HCEC 1CT (cell line): ENCODE measurements around the gene PARP11.

Experiments
- DNase-seq: peaks from one replicate; pipeline ENCODE4 v3.0.0-alpha.2; 2017

PARP11 gene

GRCh38 chr12:3815094-3815766 lies 58.0 kb downstream of the PARP11 start:
- DNase-seq: no peak

GRCh38 chr12:3810540-3810939 lies 62.7 kb downstream of the PARP11 start:
- no peak for DNase-seq

GRCh38 chr12:3810016-3810370 lies 63.2 kb downstream of the PARP11 start:
- no peak for DNase-seq

GRCh38 chr12:3809357-3810015 lies 63.7 kb downstream of the PARP11 start:
- DNase-seq: no peak

- no peak for DNase-seq
Observed at GRCh38 chr12:3805077-3805476, 68.1 kb downstream of the PARP11 start.

GRCh38 chr12:3803865-3804472 lies 69.2 kb downstream of the PARP11 start:
- DNase-seq: peak; percentile 66

- DNase-seq: no peak
Observed at GRCh38 chr12:3802721-3803120, 70.5 kb downstream of the PARP11 start.

- DNase-seq: no peak
Observed at GRCh38 chr12:3797531-3798048, 75.6 kb downstream of the PARP11 start.

- DNase-seq: no peak
Observed at GRCh38 chr12:3795492-3796133, 77.6 kb downstream of the PARP11 start.

- DNase-seq: no peak
Observed at GRCh38 chr12:3795066-3795465, 78.1 kb downstream of the PARP11 start.

GRCh38 chr12:3792623-3793288 lies 80.4 kb downstream of the PARP11 start:
- no peak for DNase-seq

GRCh38 chr12:3791256-3791874 lies 81.8 kb downstream of the PARP11 start:
- no peak for DNase-seq

GRCh38 chr12:3790642-3791041 lies 82.6 kb downstream of the PARP11 start:
- no peak for DNase-seq

GRCh38 chr12:3789838-3790237 lies 83.4 kb downstream of the PARP11 start:
- DNase-seq: no peak

GRCh38 chr12:3777206-3777809 lies 95.9 kb downstream of the PARP11 start:
- peak; percentile 36 for DNase-seq

- no peak for DNase-seq
Observed at GRCh38 chr12:3775385-3776035, 97.7 kb downstream of the PARP11 start.

- DNase-seq: peak; percentile 83
Observed at GRCh38 chr12:3772380-3772779, 100.8 kb downstream of the PARP11 start.

- DNase-seq: no peak
Observed at GRCh38 chr12:3771853-3772252, 101.3 kb downstream of the PARP11 start.

GRCh38 chr12:3770891-3771290 lies 102.3 kb downstream of the PARP11 start:
- peak; percentile 91 for DNase-seq

GRCh38 chr12:3768911-3769447 lies 104.2 kb downstream of the PARP11 start:
- no peak for DNase-seq

GRCh38 chr12:3761116-3761735 lies 112.0 kb downstream of the PARP11 start:
- DNase-seq: no peak
